Activated gamma-delta T cell (primary cell): ENCODE measurements around the gene HMGCR.

Source experiments
- DNase-seq: peaks from one replicate; lab custom pipeline; 2025; lab: John Stamatoyannopoulos, UW

The HMGCR gene

GRCh38 chr5:75340714-75341478 lies 3.9 kb downstream of the HMGCR start:
- DNase-seq, result no peak

- DNase-seq, result no peak
These were observed 4.9 kb downstream of the HMGCR start for GRCh38 chr5:75341934-75342333.

GRCh38 chr5:75342836-75343235 lies 5.8 kb downstream of the HMGCR start:
- no peak for DNase-seq

GRCh38 chr5:75348241-75348640 lies 11.2 kb downstream of the HMGCR start:
- no peak for DNase-seq

- DNase-seq, result no peak
These were observed 12.6 kb downstream of the HMGCR start for GRCh38 chr5:75349663-75350062.

DNA sequence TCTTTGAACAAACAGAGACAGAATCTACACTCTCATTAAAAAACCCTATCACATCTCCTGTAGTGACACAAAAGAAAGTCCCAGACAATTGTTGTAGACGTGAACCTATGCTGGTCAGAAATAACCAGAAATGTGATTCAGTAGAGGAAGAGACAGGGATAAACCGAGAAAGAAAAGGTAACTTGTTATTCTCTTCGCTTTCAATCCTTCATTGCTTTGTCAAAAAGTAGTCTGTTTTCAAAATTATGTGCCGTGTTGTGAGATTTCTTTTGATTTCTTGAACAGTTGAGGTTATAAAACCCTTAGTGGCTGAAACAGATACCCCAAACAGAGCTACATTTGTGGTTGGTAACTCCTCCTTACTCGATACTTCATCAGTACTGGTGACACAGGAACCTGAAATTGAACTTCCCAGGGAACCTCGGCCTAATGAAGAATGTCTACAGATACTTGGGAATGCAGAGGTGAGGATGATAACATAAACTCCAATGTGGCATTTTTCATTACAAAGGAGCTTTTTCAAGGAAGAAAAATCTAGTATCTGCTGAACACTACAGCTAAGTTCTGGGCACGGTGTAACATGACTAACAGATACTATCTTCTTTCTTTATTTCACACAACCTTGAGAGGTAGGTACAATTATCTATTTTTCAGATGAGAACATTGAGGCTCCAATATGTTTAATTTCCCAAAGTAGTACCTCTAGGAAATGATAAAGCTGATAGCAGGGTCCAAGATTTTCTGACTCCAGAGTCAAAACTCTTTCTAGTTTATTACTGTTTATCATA lies 14.3 kb downstream of the HMGCR start:
- no peak for DNase-seq

DNA sequence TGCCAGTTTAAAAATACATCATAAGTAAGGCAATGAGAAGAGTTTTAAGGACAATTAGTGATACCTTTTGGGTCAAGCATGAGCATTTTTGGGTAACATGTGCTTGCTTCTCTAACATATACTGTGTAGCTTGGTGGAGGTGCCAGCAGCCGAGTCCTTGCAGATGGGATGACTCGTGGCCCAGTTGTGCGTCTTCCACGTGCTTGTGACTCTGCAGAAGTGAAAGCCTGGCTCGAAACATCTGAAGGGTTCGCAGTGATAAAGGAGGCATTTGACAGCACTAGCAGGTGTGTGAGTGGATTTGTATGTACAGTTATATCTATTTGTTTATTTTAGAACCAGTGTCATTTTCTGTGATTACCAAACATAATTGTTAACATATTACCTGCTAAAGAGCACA lies 18.2 kb downstream of the HMGCR start:
- DNase-seq, result no peak

DNA sequence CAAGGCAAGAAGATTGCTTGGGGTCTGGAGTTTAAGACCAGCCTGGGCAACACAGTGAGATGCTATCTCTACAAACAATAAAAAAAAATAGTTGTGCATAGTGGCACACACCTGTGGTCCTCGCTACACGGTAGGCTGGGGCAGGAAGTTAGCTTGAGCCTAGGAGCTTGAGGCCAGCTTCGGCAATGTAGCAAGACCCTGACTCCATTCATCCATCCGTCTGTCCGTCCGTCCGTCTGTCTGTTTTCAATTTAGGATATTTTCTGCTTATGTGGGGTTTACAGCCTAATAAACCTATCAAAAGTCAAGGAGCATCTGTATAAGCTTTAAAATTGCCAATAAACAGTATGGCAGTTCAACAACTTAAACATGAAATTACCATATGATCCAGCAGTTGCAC lies 19.7 kb downstream of the HMGCR start:
- DNase-seq, result no peak

DNA sequence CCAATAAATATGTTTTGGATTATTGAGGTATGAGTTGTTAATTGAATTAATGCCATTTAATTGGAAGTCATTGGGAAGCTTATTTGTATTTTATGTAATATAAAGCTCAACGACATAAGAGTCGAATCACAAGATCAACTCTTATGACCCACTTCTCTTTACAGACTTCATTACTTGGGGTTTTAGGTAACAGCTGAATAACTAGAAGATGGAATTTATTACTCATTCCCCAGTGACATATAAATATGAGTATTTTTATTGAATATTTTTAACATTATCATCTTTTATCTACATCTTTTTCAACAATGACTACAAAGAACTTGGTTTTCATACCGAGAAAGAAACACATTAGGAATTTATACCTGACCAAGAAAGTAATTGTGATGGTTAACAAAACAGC lies 21.1 kb downstream of the HMGCR start:
- no peak for DNase-seq

DNA sequence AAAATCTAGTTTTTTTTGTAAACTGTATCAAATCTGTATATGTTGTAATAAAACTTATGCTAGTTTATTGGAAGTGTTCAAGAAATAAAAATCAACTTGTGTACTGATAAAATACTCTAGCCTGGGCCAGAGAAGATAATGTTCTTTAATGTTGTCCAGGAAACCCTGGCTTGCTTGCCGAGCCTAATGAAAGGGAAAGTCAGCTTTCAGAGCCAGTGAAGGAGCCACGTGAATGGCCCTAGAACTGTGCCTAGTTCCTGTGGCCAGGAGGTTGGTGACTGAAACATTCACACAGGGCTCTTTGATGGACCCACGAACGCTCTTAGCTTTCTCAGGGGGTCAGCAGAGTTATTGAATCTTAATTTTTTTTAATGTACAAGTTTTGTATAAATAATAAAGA lies 24.3 kb downstream of the HMGCR start:
- DNase-seq, result no peak

- no peak for DNase-seq
These were observed 25.5 kb downstream of the HMGCR start for GRCh38 chr5:75362474-75362975.

DNA sequence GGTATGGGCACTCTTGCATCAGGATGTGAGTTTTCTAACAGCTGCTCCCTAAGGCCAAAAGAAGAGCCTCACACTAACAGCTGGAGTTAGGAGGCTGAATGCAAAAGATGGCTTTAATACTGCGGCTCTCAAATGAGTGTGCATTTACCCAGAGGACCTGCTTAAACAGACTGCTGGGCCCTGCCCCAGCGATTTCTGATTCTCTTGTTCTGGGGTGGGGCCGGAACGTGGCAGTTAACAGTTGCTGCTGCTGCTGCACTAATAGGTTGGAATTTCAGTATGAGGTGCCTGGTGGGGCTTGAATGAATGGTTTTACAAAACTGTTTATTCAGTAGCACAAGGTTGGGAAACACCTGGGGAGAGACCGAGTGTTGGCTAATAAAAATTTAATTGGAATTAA lies 26.1 kb downstream of the HMGCR start:
- DNase-seq, result no peak

DNA sequence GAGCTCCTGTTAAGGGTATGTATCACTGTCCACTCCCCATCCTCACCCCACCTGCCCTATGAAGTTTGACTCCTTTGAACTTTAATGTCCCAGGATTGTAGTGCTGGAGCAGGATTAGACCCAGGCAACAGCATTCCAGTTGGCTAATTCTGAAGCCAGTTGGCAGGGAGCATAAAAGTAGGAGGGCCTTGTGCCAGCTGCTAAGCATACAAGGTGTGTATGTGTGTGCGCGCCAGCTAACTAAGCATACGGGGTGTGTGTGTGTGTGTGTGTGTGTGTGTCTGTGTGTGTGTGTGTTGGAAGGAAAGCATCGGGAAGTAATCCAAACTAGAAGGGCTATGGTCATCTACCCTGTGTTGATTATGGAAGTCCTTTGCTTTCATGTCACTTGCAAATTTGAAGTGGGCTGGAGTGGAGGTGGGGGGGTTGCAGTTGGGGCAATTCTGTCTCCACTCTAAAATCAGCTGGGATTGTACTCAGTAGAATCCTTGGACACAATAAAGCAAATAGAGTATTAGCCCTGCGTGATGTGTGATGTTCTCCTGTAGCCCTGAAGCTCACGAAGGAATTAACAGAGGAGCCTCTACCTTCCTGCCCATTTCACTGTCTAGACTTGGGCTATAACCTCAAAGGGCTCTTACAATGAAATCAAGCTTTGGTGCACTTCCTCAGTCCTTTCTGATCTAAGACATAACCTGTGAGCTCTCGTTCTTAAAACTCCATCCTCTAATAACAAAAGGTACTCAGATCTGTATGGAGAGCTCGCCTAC lies 26.9 kb downstream of the HMGCR start:
- no peak for DNase-seq

DNA sequence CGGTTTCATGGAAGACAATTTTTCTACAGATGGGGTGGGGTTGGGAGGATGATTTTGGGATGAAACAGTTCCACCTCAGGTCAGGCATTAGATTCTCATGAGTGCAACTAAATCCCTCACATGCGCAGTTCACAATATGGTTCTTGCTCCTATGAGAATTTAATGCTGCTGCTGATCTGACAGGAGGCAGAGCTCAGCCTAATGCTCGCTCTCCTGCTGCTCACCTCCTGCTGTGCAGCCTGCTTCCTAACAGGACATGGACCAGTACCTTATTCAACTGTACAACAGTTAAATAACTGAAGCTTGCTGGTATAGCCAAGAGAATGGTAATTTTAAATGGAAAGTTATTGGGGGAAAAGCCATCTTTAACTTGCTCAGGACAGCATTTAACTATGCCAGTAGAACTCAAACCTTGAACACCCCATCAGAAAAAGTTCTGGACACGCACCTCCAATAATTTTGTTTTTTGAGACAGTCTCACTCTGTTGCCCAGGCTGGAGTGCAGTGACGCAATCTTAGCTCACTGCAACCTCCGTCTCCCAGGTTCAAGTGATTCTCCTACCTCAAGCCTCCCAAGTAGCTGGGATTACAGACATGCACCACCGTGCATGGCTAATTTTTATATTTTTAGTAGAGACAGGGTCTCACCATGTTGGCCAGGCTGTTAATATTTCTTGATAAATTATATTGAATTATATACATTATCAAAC lies 27.7 kb downstream of the HMGCR start:
- no peak for DNase-seq

DNA sequence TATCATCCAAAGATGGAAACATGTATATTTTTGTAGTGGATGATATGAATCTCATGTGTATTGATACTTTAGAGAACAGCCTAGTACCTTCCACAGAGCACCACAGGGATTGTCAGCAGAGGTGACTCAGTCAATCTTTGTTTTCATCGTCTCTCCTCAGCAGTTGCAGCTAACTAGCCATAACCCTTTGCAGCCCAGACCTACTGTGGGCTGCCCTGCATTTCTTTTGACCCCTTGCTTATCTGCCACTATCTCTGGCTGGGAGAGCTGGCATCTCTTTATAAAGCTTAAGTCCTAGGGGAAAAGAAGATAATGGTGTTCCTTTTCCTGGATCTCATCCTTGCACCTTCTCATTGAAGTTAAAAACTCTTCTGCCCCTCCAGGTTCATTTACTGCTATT lies 28.7 kb downstream of the HMGCR start:
- DNase-seq, result no peak

DNA sequence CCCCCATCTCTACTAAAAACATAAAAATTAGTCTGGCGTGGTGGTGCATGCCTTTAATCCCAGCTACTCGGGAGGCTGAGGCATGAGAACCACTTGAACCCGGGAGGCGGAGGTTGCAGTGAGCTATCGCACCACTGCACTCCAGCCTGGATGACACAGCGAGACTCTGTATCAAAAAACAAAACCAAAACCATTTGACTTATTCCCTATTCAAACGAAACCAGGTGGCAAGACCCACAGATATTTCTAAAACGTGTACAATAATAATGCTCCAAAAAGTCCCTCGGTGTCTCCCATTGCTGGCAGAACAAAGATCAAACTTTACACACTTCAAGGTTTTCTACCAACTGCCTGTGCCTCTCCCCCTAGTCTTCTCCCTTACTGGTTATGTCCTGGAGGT lies 29.8 kb downstream of the HMGCR start:
- no peak for DNase-seq

GRCh38 chr5:75367401-75367800 lies 30.4 kb downstream of the HMGCR start:
- no peak for DNase-seq

GRCh38 chr5:75368391-75368790 lies 31.4 kb downstream of the HMGCR start:
- no peak for DNase-seq

- no peak for DNase-seq
These were observed 36.8 kb downstream of the HMGCR start for GRCh38 chr5:75373862-75374261.

GRCh38 chr5:75374394-75374814 lies 37.4 kb downstream of the HMGCR start:
- DNase-seq, result no peak

GRCh38 chr5:75375414-75375813 lies 38.4 kb downstream of the HMGCR start:
- DNase-seq, result no peak

- no peak for DNase-seq
These were observed 43.1 kb downstream of the HMGCR start for GRCh38 chr5:75380099-75380498.
